Rectal smooth muscle tissue (tissue), 1 donor: ENCODE data around the gene C1orf146.

Source experiments
- H3K27ac ChIP-seq: one replicate; pipeline ENCODE4 v1.7.0; 2013; ENCODE audit warnings: low read depth, low read length, inconsistent platforms
- H3K27me3 ChIP-seq: one replicate; pipeline ENCODE4 v1.7.0; 2013; ENCODE audit warnings: low read length; ENCODE audit not compliant: control insufficient read depth, insufficient read depth
- H3K36me3 ChIP-seq: one replicate; pipeline ENCODE4 v1.7.0; 2013; ENCODE audit warnings: low read length; ENCODE audit not compliant: control insufficient read depth, insufficient read depth
- H3K4me1 ChIP-seq: one replicate; pipeline ENCODE4 v1.7.0; 2013; ENCODE audit warnings: low read length; ENCODE audit not compliant: control insufficient read depth, insufficient read depth
- H3K4me3 ChIP-seq: one replicate; pipeline ENCODE4 v1.7.0; 2013; ENCODE audit warnings: low read length
- H3K9ac ChIP-seq: one replicate; pipeline ENCODE4 v1.7.0; 2013; ENCODE audit warnings: low read length

Gene C1orf146, protein sequence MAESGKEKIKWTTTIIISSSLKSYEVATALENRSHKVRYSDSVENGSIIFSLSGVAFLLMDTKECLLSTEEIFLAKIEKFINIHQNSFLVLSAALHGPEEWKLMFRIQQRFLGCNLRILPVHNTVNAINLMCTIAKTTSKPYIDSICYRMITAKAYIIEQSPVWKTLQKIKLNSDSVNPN

DNA sequence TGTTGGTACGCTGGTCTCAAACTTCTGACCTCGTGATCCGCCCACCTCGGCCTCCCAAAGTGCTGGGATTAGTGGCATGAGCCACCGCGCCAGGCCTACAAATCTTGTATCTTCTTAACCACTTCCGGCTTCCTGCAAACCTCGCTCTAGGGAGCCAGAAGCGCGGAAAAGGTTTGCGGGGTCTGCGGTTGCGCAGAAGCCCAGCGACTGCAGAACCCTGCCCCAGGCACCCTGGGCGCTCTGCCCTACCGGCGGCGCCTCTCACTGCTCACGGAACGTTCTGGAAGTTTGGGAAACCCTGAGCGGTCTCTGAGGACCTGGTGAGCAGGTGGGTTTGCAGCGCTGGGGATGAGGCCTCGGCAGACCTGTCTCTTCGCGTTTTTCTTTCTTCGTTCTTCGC is at the start of gene C1orf146:
C1orf146 (plus strand) TSS at position 195 of the 400 bp plus-strand sequence. CDS start 13,506 bp downstream, outside the sequence.
- H3K27me3 ChIP-seq = no peaks in the 10 kb centered on the region
- no peak within 1 kb of the TSS for H3K4me3 ChIP-seq
- no peak within 1 kb of the TSS for H3K9ac ChIP-seq
- no peak within 1 kb of the TSS for H3K27ac ChIP-seq
- H3K4me1 ChIP-seq = no peaks in the 10 kb centered on the region
- H3K36me3 ChIP-seq = no peaks in the 10 kb centered on the region

GRCh38 chr1:92168657-92169056 is 49.1 kb upstream of the C1orf146 start:
- H3K4me3 ChIP-seq = no peak overlapping the region

GRCh38 chr1:92169214-92170005 is 48.3 kb upstream of the C1orf146 start:
- no peak overlapping the region for H3K4me3 ChIP-seq
- peaks cover 3% of the 10 kb centered on the region for H3K4me1 ChIP-seq
- no peaks in the 10 kb centered on the region for H3K36me3 ChIP-seq
- H3K27ac ChIP-seq = no peak overlapping the region
- no peak overlapping the region for H3K9ac ChIP-seq
- H3K27me3 ChIP-seq = no peaks in the 10 kb centered on the region

More at GRCh38 chr1:92168657-92169056, 49.1 kb upstream of the C1orf146 start:
- Histone ChIP-seq H3K27me3 (no peaks in the 10 kb centered on the region), H3K27ac (no peak overlapping the region), H3K9ac (no peak overlapping the region), H3K36me3 (no peaks in the 10 kb centered on the region), H3K4me1 (peaks cover 3% of the 10 kb centered on the region)

- Histone ChIP-seq H3K4me3 (no peak overlapping the region), H3K27ac (no peak overlapping the region), H3K36me3 (peaks cover 3% of the 10 kb centered on the region), H3K4me1 (no peaks in the 10 kb centered on the region), H3K27me3 (no peaks in the 10 kb centered on the region), H3K9ac (no peak overlapping the region)
Measured at GRCh38 chr1:92184632-92185031, 33.1 kb upstream of the C1orf146 start.

- H3K9ac ChIP-seq = no peak overlapping the region
- no peak overlapping the region for H3K27ac ChIP-seq
- H3K27me3 ChIP-seq = no peaks in the 10 kb centered on the region
- H3K36me3 ChIP-seq = peaks cover 2% of the 10 kb centered on the region
- H3K4me3 ChIP-seq = no peak overlapping the region
- H3K4me1 ChIP-seq = no peaks in the 10 kb centered on the region
Measured at GRCh38 chr1:92186081-92186480, 31.6 kb upstream of the C1orf146 start.

DNA sequence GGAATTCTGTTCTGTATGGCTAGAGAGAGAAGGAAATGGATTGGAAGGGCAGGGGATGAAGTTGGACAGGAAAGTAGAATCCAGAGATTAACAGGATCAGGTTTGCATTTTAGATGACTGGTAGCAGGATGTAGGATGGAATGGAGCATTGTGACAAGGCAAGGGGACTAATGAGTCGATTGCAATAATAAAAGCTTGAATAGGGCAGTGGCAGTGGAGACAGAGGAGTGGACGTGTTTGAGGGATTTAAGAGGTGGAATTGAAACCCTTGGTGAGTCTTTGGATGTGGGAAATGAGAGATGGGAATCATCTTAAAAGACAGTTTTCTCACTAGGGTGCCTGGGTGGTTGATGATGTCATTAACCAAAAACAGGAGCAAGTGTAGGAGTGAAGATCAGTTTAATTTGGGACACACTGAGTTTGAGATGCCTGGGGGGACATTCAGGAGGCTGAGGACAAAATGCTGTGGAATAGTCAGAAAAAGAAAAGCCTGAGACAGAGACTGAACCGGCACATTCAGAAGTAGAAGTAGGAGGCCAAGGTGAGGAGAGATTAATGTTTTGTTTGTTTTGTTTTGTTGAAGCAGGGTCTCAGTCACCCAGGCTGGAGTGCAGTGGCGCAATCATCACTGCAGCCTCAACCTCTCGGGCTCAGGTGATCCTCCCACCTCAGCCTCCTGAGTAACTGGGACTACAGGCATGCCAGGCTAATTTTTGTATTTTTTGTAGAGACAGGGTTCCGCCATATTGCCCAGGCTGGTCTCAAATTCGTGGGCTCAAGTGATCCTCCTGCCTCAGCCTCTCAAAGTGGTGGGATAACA is 29.1 kb upstream of the C1orf146 start:
- Histone ChIP-seq H3K4me1 (no peaks in the 10 kb centered on the region), H3K9ac (no peak overlapping the region), H3K4me3 (no peak overlapping the region), H3K27ac (no peak overlapping the region), H3K27me3 (no peaks in the 10 kb centered on the region), H3K36me3 (no peaks in the 10 kb centered on the region)

GRCh38 chr1:92191726-92192125 is 26.0 kb upstream of the C1orf146 start:
- H3K4me1 ChIP-seq = no peaks in the 10 kb centered on the region
- H3K27me3 ChIP-seq = no peaks in the 10 kb centered on the region
- no peaks in the 10 kb centered on the region for H3K36me3 ChIP-seq
- H3K9ac ChIP-seq = no peak overlapping the region
- no peak overlapping the region for H3K4me3 ChIP-seq
- no peak overlapping the region for H3K27ac ChIP-seq

DNA sequence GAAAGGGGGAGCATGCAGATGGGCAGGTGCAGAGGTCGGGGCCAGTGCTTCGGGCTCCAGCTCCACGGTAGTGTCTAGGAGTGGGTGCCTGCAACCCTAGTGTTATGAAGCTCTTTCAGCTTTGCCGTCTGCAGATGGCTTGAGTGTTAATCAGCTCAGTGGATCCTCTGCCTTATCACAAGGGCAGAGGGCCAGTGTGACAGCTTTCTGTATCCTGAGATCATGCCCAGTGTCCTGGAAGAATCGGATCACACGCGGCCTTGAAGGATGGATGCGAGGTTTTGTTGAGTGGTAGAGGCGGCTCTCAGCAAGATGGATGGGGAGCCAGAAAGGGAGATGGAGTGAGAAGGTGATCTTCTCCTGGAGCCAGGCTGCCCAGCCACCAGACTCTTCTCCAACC is 25.5 kb upstream of the C1orf146 start:
- Histone ChIP-seq H3K27ac (no peak overlapping the region), H3K4me1 (no peaks in the 10 kb centered on the region), H3K9ac (no peak overlapping the region), H3K36me3 (no peaks in the 10 kb centered on the region), H3K4me3 (no peak overlapping the region), H3K27me3 (no peaks in the 10 kb centered on the region)

DNA sequence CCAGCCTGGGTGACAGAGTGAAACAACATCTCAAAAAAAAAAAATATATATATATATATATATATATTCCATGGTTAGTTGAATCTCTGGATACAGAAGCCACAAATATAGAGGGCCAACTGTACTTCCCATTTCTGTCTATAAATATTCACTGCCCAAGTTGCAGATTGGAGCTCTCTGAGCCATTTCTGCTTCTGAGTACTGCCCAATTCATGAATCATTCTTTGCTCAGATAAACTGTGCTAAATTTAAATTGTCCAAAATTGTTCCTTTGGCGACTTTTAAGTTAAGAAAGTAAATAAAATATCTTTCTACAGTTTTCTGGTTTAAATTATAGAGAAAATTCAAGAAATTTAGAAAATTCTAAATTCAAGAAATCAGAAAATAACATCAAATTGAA is 23.2 kb upstream of the C1orf146 start:
- H3K27ac ChIP-seq = no peak overlapping the region
- no peaks in the 10 kb centered on the region for H3K4me1 ChIP-seq
- H3K9ac ChIP-seq = no peak overlapping the region
- no peak overlapping the region for H3K4me3 ChIP-seq
- H3K36me3 ChIP-seq = no peaks in the 10 kb centered on the region
- H3K27me3 ChIP-seq = no peaks in the 10 kb centered on the region

- H3K27ac ChIP-seq = no peak overlapping the region
- H3K36me3 ChIP-seq = no peaks in the 10 kb centered on the region
- H3K27me3 ChIP-seq = no peaks in the 10 kb centered on the region
- no peak overlapping the region for H3K9ac ChIP-seq
- no peaks in the 10 kb centered on the region for H3K4me1 ChIP-seq
- H3K4me3 ChIP-seq = no peak overlapping the region
Measured at GRCh38 chr1:92201973-92202372, 15.7 kb upstream of the C1orf146 start.

- H3K4me3 ChIP-seq = no peak overlapping the region
Measured at GRCh38 chr1:92203105-92203504, 14.6 kb upstream of the C1orf146 start.

GRCh38 chr1:92210701-92211100 is 7.0 kb upstream of the C1orf146 start:
- H3K27ac ChIP-seq = no peak overlapping the region
- H3K4me3 ChIP-seq = no peak overlapping the region
- H3K9ac ChIP-seq = no peak overlapping the region
- no peaks in the 10 kb centered on the region for H3K4me1 ChIP-seq
- H3K36me3 ChIP-seq = no peaks in the 10 kb centered on the region
- no peaks in the 10 kb centered on the region for H3K27me3 ChIP-seq

More at GRCh38 chr1:92203105-92203504, 14.6 kb upstream of the C1orf146 start:
- no peaks in the 10 kb centered on the region for H3K36me3 ChIP-seq
- no peak overlapping the region for H3K9ac ChIP-seq
- no peaks in the 10 kb centered on the region for H3K4me1 ChIP-seq
- no peak overlapping the region for H3K27ac ChIP-seq
- no peaks in the 10 kb centered on the region for H3K27me3 ChIP-seq
